ENCODE results near the gene CAPN12. TPM values are rescaled to one million over a fixed set of nuclear protein-coding genes. Genes with fewer than 3 reads are reported as not detected.

CAPN12 gene
- total RNA-seq, 1 donor from 2014 or later = not detected

DNA sequence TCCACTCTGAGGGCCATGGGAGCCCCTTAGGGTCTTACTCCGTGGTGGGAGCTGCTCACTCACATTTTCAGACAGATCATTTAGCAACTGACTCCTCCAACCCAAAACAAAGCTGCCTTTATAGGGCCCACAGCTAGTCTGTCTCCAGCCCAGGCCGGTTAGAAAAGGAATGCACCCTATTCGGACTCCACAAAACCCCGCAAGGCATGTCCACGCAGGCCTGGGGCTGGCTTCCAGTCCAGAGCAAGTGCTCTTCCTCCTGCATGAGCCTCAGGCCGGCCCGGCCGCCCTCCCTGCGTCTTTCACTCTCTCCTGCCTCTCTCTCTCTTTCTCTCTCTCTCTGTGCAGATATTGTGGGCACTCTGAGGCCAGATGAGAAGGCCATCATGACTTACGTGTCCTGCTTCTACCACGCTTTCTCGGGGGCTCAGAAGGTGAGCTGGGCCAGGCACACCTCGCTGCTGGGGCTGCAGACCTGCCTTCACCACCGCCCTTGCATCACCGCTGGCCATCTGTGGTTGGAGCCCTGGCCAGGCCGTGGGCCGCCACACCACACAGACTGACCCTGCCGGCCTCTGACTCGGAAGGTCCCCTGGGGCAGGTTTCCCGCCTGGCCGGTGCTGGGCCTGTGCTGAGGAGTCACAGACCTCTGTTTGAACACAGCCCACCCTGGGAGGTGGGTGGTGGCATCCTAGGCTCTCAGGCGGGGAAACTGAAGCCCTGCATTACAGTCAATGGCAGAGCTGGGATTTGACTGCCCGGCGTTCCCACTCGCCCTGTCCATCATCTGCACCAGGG is 33.1 kb downstream of the CAPN12 start:
- peak; percentile 41 for DNase-seq (ENCODE audit: low read depth)

DNA sequence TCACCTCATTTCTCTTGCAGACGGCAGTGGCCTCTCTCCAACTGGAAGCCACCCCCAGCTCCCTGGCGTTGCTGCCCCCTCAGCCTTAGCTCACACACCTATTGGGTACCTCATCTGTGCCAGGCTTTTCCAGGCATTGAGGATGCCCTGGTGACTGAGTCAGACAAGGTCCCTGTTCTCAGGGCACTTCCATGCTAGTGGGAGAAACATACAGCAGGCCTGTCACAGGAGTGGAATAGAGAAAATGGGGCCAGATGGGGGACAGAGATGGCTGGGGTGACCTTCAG is 33.9 kb downstream of the CAPN12 start:
- DNase-seq (ENCODE audit: low read depth) = no peak

DNA sequence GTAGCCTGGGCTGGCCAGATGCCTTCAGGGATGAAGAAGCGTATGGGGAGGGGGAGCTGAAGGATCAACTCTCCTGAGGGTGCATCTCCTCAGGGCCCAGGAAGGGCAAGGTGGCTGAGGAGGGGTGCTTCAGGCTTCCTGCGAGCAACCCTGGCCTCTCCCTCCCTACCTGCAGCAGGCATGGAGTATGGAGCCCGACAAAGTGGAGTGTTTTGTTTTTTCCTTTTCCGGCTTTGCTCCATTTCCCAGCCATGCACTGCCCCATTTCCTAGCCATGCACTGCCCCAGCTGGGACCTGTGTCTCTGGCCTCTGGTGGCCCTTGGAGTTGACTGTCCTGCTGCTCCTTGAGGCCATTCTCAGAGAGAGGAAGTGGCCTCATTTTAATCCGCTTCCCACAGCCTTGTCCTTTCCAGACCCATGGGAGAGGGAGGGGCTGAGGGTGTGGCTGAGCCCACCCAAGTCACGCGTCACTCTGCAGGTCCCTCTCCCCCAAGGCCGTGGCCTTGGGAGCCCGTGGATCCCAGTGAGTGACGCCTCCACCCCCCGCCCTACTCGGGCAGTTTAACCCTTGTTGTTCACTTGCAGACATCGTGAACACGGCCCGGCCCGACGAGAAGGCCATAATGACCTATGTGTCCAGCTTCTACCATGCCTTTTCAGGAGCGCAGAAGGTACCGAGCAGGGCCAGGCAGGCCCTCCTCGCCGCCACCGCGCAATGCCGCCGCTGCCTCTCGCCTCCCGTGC is 34.4 kb downstream of the CAPN12 start:
- DNase-seq (ENCODE audit: low read depth) = no peak

DNA sequence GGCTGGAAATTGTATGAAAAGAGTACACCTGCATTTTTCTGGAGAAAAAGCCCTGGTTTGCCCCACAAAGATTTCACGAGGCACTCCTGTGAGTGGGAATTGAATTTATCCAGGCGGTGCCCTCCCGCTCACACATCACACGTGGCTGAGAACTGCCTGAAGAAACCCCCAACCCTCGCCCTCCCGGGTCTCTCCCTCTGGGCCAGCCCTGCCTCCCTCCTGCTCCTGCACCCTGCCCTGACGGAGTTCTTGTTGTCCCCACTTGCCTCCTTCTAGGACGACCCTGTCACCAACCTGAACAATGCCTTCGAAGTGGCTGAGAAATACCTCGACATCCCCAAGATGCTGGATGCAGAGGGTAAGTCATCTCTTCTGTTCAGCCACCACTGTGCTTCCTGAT is 35.2 kb downstream of the CAPN12 start:
- DNase-seq (ENCODE audit: low read depth) = no peak

DNA sequence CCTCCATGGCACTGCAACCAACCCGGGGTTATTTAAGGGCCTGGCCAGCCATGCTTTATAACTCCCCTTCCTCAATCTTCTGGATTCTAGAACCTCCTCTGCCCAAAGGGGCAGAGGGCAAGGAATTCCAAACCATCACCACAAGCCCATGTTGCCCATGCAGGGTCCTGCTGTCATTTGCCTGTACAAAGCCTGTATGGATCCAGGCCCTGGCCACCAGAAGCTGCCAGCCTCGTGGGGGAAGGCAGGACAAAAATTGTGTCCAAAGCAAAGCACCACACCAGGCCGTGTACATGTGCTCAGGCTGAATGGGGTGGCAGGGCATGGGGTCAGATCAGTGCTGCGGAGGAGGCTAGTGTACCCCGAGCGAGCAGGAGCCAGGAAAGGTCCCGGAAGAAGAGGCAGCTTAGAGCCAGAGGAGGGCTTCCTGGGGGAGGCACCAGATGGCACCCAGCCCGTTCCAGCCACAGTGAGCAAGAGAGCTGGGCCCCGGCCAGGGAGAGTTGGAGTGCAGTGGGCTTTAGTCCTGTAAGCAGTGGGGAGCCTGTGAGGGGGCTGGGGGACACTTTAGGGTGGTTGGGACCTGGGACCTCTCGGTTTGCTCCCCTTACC is 35.8 kb downstream of the CAPN12 start:
- no peak for DNase-seq (ENCODE audit: low read depth)

DNA sequence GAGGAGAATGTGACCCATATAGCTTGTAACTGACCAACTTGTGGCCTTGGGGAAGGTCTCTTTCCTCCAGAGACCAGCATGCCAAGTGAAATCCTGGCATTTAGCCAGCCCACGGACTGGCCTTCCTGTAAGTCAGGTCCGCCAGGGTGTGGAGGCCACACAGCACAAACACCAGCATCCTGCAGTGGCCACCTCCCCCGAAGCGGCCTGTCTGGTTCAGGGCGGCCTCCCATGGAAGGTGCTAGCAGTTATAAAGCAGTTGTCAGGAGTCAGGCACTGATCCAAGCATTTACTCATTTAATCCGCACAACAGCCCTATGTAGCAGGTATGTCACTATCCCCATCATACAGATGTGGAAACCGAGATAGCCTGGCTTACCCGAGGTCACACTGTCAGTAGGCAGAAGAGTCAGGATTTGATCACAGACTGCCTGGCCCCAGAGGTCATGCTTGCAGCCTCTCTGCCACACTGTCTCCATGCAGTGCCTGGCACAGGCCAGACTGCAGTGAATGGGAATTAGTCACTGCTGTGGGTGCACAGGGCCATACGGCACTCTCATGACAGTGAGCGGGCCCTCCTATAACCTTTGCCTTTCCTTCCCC is 36.7 kb downstream of the CAPN12 start:
- DNase-seq (ENCODE audit: low read depth) = no peak

DNA sequence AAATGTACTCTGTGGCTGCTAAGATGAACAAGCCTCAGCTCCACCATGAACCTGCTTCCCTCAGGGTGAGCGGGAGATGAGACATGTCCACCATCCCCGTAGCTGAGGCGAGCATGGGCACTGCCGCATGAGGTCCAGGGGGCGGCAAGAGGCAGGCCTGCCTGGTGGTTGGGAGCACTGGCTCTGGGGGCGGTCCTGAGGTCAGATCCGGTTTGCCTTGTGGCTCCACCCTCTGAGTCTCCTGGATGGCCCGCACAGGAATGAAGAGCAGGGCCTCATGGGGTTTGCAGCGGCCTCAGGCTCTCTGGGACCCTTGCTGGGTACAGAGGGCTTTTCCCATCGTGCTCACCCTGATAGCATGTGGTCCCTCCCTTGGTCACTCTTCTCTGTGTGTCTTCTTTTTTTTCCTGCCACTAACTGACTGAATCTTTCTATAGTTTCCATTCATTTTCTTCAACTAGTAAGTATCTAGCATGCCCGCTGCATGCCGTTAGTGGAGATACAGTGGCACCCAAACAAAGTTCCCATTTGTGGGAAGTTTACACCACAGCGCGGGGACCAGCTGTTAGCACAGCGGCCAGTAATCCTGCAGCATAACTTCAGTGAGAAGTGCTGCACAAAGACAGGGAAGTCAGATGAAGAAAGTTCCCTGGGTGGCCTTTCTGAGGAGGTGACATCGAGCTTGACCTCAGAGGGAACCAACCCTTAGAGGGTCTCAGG is 37.3 kb downstream of the CAPN12 start:
- DNase-seq (ENCODE audit: low read depth) = no peak

DNA sequence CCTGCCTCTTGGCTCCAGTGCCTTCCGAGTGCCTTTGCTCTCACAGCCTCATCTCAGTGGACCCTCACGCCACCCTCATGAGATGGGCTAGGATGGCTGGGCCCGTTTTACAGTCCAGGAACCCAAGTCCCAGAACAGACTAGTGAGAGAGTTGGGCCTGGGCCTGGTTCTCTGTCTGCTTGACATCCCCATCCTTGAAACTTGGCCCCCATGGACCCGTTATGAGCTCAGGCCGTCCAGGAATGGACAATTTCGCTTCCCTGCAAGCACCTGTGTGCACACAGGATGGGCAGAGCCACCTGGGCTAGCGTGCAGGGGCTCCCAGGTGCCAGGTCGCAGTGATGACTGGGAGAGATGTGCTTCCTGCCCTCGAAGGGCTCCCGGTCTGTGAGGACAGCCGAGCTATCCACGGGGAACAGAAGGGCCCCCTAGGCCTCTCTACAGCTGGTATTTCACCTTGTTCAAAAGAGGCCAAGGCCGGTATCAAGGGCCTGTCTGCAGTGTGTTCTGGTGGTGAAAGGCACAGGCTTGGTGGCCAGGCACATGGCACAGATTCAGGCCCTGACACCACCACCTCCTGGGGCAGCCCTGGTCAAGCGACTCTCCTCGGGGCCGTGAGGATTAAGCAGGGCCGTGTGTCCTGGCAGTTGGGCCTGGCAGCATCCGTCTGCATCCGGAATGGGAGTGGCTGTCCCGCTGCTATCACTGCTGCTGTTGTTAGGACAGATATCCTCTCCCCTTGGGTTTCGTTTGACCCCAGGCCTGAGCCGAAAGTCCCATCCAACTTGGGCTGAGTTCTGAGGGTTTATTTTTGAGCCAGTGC is 38.9 kb downstream of the CAPN12 start:
- no peak for DNase-seq (ENCODE audit: low read depth)

DNA sequence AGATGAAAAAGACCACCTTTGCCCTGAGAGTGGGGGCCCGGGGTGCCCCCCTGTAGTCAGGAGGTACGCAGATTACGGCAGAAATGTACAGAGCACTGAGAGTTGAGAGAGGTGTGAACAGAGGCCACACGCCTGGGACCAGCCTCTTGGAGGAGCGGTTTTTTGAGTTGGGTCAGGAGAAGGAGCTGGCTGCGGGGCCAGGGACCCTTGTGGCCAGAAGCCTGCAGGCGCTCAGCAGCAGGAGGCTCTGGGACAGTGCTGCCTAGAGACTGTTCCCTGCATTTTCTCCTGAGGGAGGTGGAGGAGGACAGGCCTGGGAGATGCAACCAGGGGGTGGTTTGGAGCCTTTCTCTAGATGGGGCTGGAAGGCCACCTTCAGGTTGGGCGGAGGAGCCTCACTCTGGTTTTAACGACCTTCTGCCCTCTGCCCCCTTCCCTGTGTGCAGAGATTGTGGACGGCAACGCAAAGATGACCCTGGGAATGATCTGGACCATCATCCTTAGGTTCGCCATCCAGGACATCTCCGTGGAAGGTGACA is 39.7 kb downstream of the CAPN12 start:
- DNase-seq (ENCODE audit: low read depth) = no peak

DNA sequence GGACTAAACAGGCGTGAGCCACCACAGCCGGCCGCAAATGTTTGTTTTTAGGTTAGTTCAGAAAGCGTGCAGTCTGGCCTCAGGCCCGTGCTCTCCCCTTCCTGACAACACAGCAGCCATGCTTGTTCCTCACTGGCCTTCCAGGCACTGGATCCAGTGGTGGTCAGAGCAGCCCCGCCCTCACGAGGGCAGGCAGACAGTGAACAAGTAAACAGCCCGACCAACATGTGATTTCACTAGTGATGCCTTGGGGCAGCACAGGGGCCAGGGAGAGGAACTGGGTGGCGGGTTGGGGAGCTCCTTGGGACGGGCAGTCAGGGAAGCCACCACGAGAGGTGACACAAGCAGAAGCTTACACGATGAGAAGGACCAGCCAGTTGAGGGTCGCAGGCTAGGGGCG is 40.8 kb downstream of the CAPN12 start:
- DNase-seq (ENCODE audit: low read depth) = no peak

DNA sequence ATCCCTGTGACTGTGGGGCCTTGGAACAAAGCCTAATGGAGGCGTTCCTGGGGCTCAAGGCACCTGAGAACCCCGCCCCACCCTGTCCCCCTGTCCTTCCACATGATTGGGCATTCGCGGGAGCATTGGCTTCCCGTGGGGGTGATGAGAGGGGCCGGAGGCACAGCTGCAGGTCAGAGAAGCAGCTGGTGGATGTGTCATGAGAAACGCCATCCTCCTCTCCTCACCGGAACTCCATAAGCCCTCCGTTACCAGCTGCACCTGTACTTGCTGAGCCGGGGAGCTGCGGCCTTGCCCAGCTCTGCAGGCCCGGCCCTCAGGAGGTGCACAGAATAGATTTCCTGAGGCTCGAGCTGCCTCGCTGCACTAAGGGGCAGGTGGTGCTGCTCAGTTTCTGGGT is 42.0 kb downstream of the CAPN12 start:
- DNase-seq (ENCODE audit: low read depth) = peak; percentile 87

DNA sequence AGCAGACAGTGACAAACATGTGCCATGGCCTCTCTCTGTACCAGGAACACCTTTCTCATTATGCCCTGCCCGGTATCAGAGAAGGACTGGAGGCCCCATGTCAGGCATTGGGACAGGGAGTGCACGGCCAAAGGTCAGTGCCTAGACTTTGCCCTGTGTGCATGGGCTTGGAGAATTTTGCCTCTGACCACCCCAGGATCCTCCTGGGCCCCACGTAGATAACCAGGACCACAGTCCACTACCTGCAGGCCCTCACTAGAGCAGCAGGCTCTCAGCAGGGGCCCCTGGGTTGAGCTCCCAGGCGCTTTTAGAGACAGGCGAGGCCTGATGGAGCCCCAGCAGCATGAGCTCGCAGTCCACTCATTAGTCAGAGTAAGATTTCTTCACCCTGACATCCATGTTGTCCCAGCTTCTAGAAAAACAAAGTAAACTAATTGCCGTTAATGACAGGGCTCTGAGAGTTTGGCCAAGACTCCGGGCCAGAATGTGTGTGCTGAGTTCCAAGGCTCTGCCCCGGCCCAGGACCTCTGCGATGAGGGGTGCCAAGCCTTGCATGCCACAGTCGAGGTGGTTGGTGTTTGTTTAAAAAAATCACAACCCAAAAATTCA is 42.7 kb downstream of the CAPN12 start:
- DNase-seq (ENCODE audit: low read depth) = no peak

DNA sequence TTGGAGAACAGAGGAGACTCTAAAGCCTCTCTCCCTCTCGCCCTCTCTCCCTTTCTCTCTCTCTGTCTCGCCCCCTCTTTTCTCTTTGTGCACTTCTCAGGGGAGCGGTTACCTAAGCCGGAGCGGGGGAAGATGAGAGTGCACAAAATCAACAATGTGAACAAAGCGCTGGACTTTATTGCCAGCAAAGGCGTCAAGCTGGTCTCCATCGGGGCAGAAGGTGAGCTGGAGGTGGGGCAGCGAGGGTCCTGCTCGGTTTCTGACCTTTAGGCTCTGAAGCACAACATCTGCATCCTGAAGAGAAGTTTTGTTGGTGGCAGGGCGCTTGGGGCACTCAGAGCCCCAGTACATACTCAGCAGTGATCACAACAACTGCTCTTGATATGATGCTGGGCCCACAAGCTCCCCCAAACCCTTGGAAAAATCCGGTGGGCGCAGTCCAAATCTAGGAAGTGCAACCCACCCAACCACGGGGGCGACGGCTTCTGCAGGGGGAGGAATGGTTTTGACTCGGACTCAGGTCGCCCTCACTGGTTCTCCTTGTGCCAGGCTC is 43.3 kb downstream of the CAPN12 start:
- DNase-seq (ENCODE audit: low read depth) = no peak

DNA sequence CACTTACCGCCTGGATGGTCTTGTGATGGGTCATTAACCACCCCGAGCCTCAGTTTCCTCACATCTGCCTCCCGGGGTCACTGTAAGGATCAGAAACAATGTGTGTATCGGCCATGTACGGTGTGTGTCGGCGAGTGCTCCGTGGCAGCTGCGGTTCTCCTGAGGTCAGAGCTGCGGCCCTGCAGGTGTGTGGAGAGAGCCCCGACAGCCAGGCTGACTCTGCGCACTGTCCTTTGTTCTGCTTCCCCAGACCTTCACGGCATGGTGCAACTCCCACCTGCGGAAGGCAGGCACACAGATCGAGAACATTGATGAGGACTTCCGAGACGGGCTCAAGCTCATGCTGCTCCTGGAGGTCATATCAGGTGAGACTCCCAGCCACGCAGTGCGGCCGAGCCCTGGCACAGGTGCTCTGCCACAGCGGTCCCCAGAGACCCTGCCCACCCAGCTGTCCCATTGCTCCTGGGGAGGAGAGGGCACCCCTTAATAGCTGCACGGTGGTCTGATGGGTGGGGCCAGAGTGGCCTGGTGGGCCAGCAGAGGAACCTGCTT is 43.8 kb downstream of the CAPN12 start:
- DNase-seq (ENCODE audit: low read depth) = no peak

DNA sequence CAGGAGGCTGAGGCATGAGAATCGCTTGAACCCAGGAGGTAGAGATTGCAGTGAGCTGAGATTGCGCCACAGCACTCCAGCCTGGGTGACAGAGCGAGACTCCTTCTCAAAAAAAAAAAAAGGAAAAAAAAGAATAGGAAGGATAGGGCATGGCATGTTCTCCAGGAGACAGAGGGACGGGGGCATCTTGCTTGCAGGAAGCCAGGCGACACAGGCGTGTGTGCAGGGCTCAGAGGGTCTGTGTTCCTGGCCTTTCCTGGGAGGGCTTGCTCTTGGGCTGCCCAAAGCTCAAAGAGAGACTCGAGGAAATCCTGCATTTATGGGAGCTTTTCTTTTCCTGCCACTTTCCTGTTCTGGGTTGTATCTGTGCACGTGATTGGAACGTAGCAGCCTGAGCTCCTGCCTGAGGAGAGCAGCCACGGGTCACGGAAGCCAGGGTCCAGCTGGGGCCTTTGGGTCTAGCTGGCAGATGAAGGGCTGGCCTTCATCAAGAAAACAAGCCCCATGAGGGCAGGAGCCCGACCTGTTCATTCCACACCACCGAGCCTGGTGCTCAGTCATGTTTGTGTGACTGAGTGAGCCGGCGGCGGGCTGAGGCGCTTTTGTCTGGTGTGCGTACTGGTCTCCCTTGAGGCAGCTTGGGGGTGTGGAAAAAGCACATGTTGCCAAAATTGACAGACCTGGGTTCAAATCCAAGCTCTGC is 44.5 kb downstream of the CAPN12 start:
- no peak for DNase-seq (ENCODE audit: low read depth)

DNA sequence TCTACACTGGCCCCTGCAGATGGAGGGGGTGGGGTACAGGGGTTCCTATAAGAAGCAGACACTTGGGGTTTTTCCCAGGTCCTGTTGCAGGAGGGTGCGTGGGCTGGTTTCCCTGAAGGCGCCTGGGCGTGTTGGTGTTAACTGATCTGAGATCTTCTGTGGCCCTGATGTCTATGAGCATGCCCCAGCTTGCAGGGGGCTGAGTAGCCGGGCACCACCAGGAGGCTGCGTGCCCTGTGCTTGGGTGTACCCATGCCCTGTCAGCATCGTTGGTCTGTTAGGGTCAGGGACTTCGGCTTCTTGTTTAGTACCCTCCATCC is 45.3 kb downstream of the CAPN12 start:
- DNase-seq (ENCODE audit: low read depth) = no peak

DNA sequence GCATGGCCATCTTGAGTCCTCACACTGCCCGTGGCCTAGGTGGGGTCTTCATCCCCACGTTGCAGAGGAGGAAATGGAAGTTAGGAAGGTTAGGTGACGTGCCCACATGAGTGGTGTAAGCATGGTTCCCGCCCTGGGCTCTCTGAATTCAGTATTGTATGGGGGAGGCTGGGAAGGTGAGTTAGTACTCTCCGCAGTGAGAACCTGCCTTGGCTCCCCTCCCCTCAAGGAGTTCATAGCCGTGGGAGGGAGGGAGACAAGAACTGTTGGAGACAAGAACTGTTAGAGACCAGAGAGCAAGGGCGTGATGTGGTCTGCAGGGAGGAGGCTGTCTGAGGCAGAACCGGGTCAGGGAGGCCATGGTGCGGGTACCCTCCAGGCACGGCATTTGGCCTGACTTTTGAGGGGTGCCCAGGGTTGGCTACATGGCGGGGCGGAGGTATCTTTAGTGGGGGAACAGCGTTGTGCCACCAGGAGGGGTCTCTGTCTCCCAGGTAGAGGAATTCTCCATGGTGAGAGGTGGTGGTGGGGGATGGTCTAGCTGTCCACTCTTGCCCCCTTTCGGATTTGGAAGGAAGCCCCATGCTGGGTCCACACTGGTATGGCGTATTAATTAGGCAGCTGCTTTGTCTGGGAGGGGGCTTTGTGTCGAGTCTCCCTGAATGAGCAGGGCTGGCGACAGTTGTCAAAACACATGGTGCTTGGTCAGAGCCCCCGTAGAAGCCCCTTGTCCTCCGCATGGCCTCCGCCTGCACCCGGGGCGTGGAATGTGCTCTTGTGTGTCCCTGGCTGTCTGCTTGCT is 45.8 kb downstream of the CAPN12 start:
- DNase-seq (ENCODE audit: low read depth) = no peak

DNA sequence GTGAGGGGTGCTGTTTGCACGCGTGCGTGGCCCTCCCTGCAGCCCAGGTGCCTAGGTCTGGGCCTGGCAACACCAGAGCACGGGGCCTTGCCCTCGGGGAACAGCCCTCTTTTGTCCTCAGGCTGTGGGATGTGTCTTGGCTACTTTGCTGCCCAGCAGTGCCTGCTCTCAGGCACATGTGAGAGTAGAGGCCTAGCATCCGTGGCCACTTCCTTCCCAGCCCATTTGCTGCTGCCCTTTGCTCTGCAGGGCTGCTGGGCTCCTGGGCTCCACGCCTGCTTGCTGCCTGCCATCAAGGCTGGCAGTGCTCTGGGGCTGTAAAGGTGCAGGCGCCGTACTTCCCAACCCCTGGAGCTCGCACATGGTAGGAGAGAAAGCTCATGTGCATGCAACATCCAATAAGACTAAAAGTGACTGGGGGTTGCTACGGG is 46.6 kb downstream of the CAPN12 start:
- no peak for DNase-seq (ENCODE audit: low read depth)

Data from myocyte (in vitro differentiated cells).